CD4-positive, alpha-beta T cell treated with Interleukin-15 for 1 hour (primary cell): ENCODE results near the gene BRAF.
"Not testable (repeated sequence)": the region's sequence is repeated elsewhere in the genome, so short reads cannot be mapped to it uniquely, and the experiment has no call there.

ENCODE experiments used
- DNase-seq: peaks from one replicate; pipeline ENCODE4 v3.0.0-alpha.2; 2020

BRAF gene

GRCh38 chr7:140917258-140917657, 7.5 kb downstream of the BRAF start:
- no peak for DNase-seq

- no peak for DNase-seq
Measured at GRCh38 chr7:140915935-140916555, 8.7 kb downstream of the BRAF start.

- DNase-seq = no peak
Measured at GRCh38 chr7:140914083-140914482, 10.6 kb downstream of the BRAF start.

- not testable (repeated sequence) for DNase-seq
Measured at GRCh38 chr7:140913596-140913928, 11.2 kb downstream of the BRAF start.

GRCh38 chr7:140911746-140912145, 13.0 kb downstream of the BRAF start:
- DNase-seq = no peak

GRCh38 chr7:140909476-140910161, 15.1 kb downstream of the BRAF start:
- DNase-seq = no peak

GRCh38 chr7:140908361-140908760, 16.4 kb downstream of the BRAF start:
- no peak for DNase-seq

- no peak for DNase-seq
Measured at GRCh38 chr7:140903741-140904480, 20.8 kb downstream of the BRAF start.

GRCh38 chr7:140902303-140902953, 22.3 kb downstream of the BRAF start:
- DNase-seq = no peak

GRCh38 chr7:140901941-140902302, 22.8 kb downstream of the BRAF start:
- DNase-seq = no peak

GRCh38 chr7:140899883-140900282, 24.8 kb downstream of the BRAF start:
- no peak for DNase-seq

GRCh38 chr7:140898786-140899536, 25.8 kb downstream of the BRAF start:
- no peak for DNase-seq

- no peak for DNase-seq
Measured at GRCh38 chr7:140896996-140897395, 27.7 kb downstream of the BRAF start.

GRCh38 chr7:140889645-140890044, 35.1 kb downstream of the BRAF start:
- no peak for DNase-seq

- DNase-seq = no peak
Measured at GRCh38 chr7:140889150-140889549, 35.6 kb downstream of the BRAF start.

- DNase-seq = no peak
Measured at GRCh38 chr7:140888087-140888486, 36.6 kb downstream of the BRAF start.

GRCh38 chr7:140885735-140886334, 38.9 kb downstream of the BRAF start:
- DNase-seq = no peak

- no peak for DNase-seq
Measured at GRCh38 chr7:140883378-140883777, 41.4 kb downstream of the BRAF start.

- not testable (repeated sequence) for DNase-seq
Measured at GRCh38 chr7:140882834-140883233, 41.9 kb downstream of the BRAF start.

- DNase-seq = no peak
Measured at GRCh38 chr7:140881507-140882228, 43.1 kb downstream of the BRAF start.

- DNase-seq = no peak
Measured at GRCh38 chr7:140877249-140877524, 47.5 kb downstream of the BRAF start.
